LoVo (cell line): ENCODE data around the gene DDX47.
"Not testable (repeated sequence)": the region's sequence is repeated elsewhere in the genome, so short reads cannot be mapped to it uniquely, and the experiment has no call there.

Experiments
- DNase-seq: peaks from one replicate; pipeline ENCODE4 v3.0.0-alpha.2; 2016; ENCODE audit warnings: low spot score

Gene DDX47

GRCh38 chr12:12820376-12820775 lies 7.2 kb downstream of the DDX47 start:
- not testable (repeated sequence) for DNase-seq

- no peak for DNase-seq
Measured at GRCh38 chr12:12821975-12822374, 8.8 kb downstream of the DDX47 start.

- no peak for DNase-seq
Measured at GRCh38 chr12:12822886-12823285, 9.7 kb downstream of the DDX47 start.

- DNase-seq, result no peak
Measured at GRCh38 chr12:12823300-12823699, 10.2 kb downstream of the DDX47 start.

- DNase-seq, result no peak
Measured at GRCh38 chr12:12823811-12824210, 10.7 kb downstream of the DDX47 start.

- peak; percentile 97 for DNase-seq
Measured at GRCh38 chr12:12835378-12836146, 22.4 kb downstream of the DDX47 start.

GRCh38 chr12:12836571-12836970 lies 23.4 kb downstream of the DDX47 start:
- no peak for DNase-seq

- peak; percentile 93 for DNase-seq
Measured at GRCh38 chr12:12837025-12837812, 24.1 kb downstream of the DDX47 start.

GRCh38 chr12:12837813-12838153 lies 24.6 kb downstream of the DDX47 start:
- DNase-seq, result no peak

- DNase-seq, result no peak
Measured at GRCh38 chr12:12839003-12839395, 25.9 kb downstream of the DDX47 start.

GRCh38 chr12:12839439-12839838 lies 26.3 kb downstream of the DDX47 start:
- not testable (repeated sequence) for DNase-seq

GRCh38 chr12:12839873-12840579 lies 26.9 kb downstream of the DDX47 start:
- peak; percentile 96 for DNase-seq

GRCh38 chr12:12840580-12840899 lies 27.4 kb downstream of the DDX47 start:
- DNase-seq, result no peak

GRCh38 chr12:12841428-12841827 lies 28.3 kb downstream of the DDX47 start:
- DNase-seq, result peak; percentile 63

- DNase-seq, result no peak
Measured at GRCh38 chr12:12845794-12846243, 32.7 kb downstream of the DDX47 start.

GRCh38 chr12:12846780-12847179 lies 33.6 kb downstream of the DDX47 start:
- DNase-seq, result not testable (repeated sequence)

GRCh38 chr12:12853435-12853834 lies 40.3 kb downstream of the DDX47 start:
- DNase-seq, result no peak

GRCh38 chr12:12859690-12860089 lies 46.5 kb downstream of the DDX47 start:
- peak; percentile 32 for DNase-seq

- no peak for DNase-seq
Measured at GRCh38 chr12:12864243-12864642, 51.1 kb downstream of the DDX47 start.

- DNase-seq, result no peak
Measured at GRCh38 chr12:12868477-12869235, 55.5 kb downstream of the DDX47 start.

- DNase-seq, result peak; percentile 97
Measured at GRCh38 chr12:12870465-12870864, 57.3 kb downstream of the DDX47 start.

GRCh38 chr12:12871587-12872138 lies 58.5 kb downstream of the DDX47 start:
- DNase-seq, result no peak
